Gastrocnemius medialis (tissue), 4 donors: ENCODE results near the gene TNRC6B. TPM values are rescaled to one million over a fixed set of nuclear protein-coding genes. Genes with fewer than 3 reads are reported as not detected.

Source experiments
- ATAC-seq, 2 donors: fragments of 150-250 bp; one replicate each; pipeline ENCODE4 v1.9.1; 2016
- DNase-seq, 2 donors: peaks; one replicate each; pipeline ENCODE4 v3.0.0-alpha.2; 2019
- H3K27ac ChIP-seq, 4 donors: fragments of 200-600 bp; sonication (generic); 1 replicate in 1 of 4; 2 replicates in 3 of 4; pipeline ENCODE4 v1.5.1; 2016 to 2018; ENCODE audit warnings: mild to moderate bottlenecking in 2 of 4, moderate library complexity in 1 of 4
- H3K27me3 ChIP-seq, 3 donors: fragments of 200-600 bp; sonication (generic) in 2 of 3; 1 replicate in 1 of 3; 2 replicates in 2 of 3; pipeline versions ENCODE4 v1.5.1 to v1.6.0; 2016 to 2019; ENCODE audit warnings: mild to moderate bottlenecking in 1 of 3, moderate library complexity in 1 of 3
- H3K36me3 ChIP-seq, 2 donors: fragments of 200-600 bp; sonication (generic) in 1 of 2; one replicate each; pipeline ENCODE4 v1.5.1; 2017 to 2018
- H3K4me1 ChIP-seq, 2 donors: fragments of 200-600 bp; sonication (generic) in 1 of 2; one replicate each; pipeline ENCODE4 v1.5.1; 2016 to 2017; ENCODE audit warnings: mild to moderate bottlenecking in 2 of 2
- H3K4me3 ChIP-seq, 4 donors: fragments of 200-600 bp; sonication (generic) in 3 of 4; 1 replicate in 1 of 4; 2 replicates in 3 of 4; pipeline ENCODE4 v1.5.1; 2016 to 2019; ENCODE audit warnings: mild to moderate bottlenecking in 2 of 4
- H3K9me3 ChIP-seq, 3 donors: fragments of 200-600 bp; sonication (generic) in 2 of 3; 1 replicate in 1 of 3; 2 replicates in 2 of 3; pipeline ENCODE4 v1.5.1; 2016 to 2019
- POLR2A ChIP-seq, 2 donors: fragments of 450-650 bp; IDR thresholded peaks; one replicate each; pipeline ENCODE4 v1.6.1; 2017; ENCODE audit warnings: antibody characterized with exemption in 2 of 2, mild to moderate bottlenecking in 2 of 2, moderate library complexity in 2 of 2
- in situ Hi-C, 4 donors: fragments of 200-750 bp; cut with MboI; loops; one replicate each; pipeline versions ENCODE4 v1.15.0 to v1.8.0; 2017; ENCODE audit warnings: low sequenced_read_pairs in 4 of 4
- intact Hi-C: fragments of 100-400 bp; cut with DNase I; formaldehyde crosslinking; loops from one replicate; pipeline ENCODE4 v1.15.1; 2023; ENCODE audit warnings: low total_unique reads
- total RNA-seq, 4 donors: library from RNA; depleted of rRNA; stranded (reverse); fragments of >200 nt; gene quantifications; one replicate each; pipeline versions ENCODE4 v1.1.0 to v1.2.3, GENCODE V29; 2016
- TF ChIP-seq, protein P1 (sequence below), 5 experiments: fragments of 450-650 bp in 3 of 5; fragments of 200-600 bp in 2 of 5; sonication (generic) in 2 of 5; IDR thresholded peaks in 4 of 5; conservative IDR thresholded peaks in 1 of 5; 1 replicate in 4 of 5; 2 replicates in 1 of 5; pipeline ENCODE4 v1.5.1; 2016 to 2019; ENCODE audit warnings: antibody characterized with exemption in 5 of 5, mild to moderate bottlenecking in 3 of 5, moderate library complexity in 3 of 5

TNRC6B gene
- total RNA-seq, 4 donors from 2014 or later, result 31.9 to 76.7 (median 57.0) TPM

DNA sequence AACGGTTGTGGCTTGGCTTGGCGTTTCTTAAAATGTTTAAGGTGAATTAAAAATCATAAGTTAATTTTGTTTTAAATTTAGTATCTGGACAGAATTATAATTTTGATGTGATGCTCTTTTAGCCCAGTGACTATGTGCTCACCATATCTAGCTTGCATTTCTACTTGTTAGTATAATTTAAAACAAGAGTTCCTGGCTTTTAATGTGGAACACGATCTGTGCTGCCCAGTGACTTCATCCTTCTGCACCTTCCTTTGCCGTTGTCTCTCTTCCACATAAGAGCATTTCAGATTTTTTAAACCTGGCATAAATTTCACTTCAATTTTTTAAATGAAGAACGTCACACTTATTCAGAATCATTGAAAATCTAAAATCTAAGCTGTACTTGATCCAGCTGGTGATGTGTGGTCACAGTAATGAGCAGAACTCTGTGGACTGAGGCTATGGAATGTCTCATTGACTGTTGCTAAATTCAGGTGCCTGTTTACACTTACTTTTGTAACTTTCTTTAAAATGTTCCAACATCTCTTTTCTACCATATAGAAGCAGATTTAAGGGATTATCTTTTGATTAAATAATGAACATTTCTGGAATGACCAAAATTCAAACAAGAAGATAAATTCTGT, 93.1 kb downstream of the TNRC6B start:
- Histone ChIP-seq H3K27me3 (no peaks in the 10 kb centered on the region), H3K4me1 (peaks cover 16 to 23% of the 10 kb centered on the region in 2 donors), H3K36me3 (peaks cover 0 to 25% of the 10 kb centered on the region in 2 donors), H3K9me3 (no peaks in the 10 kb centered on the region), H3K27ac (peak overlapping the region; percentile 63 to 87 (median 80)), H3K4me3 (no peak overlapping the region)
- DNase-seq (no peak), ATAC-seq (peak; percentile 56 to 70)
- TF ChIP-seq, protein P1, sequence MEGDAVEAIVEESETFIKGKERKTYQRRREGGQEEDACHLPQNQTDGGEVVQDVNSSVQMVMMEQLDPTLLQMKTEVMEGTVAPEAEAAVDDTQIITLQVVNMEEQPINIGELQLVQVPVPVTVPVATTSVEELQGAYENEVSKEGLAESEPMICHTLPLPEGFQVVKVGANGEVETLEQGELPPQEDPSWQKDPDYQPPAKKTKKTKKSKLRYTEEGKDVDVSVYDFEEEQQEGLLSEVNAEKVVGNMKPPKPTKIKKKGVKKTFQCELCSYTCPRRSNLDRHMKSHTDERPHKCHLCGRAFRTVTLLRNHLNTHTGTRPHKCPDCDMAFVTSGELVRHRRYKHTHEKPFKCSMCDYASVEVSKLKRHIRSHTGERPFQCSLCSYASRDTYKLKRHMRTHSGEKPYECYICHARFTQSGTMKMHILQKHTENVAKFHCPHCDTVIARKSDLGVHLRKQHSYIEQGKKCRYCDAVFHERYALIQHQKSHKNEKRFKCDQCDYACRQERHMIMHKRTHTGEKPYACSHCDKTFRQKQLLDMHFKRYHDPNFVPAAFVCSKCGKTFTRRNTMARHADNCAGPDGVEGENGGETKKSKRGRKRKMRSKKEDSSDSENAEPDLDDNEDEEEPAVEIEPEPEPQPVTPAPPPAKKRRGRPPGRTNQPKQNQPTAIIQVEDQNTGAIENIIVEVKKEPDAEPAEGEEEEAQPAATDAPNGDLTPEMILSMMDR (IDR thresholded peaks at IDR 0.05 in 4 of 5, conservative IDR thresholded peaks at IDR 0.05 in 1 of 5), result no peak
- TF ChIP-seq POLR2A (IDR thresholded peaks at IDR 0.05), result no peak
- intact Hi-C loops (loop anchor here (5.0 to 10.0 kb wide), 2 partner anchors 74 to 746 kb away; partner anchors contain the start of gene ATF4), in situ Hi-C loops (loop anchor here in 1 of 4 donors (10.0 kb wide), 1 partner anchor 96 kb away; the partner anchor contains the start of gene TNRC6B)

DNA sequence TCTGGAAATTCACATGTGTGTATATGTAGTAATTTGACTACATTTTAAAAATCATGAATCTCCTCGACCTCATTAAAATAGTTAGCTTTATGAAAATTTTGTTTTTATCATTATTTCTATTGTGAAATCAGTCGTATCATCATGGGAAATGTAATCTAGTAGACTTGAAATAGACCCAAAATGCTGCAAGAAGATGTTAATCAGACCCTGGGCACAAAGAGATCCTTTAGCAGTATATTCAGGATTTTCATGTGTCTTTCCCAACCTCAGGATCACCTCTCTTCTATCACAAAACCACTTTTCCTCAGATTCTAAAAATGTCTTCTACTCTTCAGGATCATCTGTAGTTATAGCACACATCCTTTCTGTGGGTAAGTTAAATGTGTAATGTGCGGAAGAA, 93.7 kb downstream of the TNRC6B start:
- Histone ChIP-seq H3K27me3 (no peaks in the 10 kb centered on the region), H3K27ac (peak overlapping the region; percentile 63 to 87 (median 80)), H3K36me3 (peaks cover 0 to 23% of the 10 kb centered on the region in 2 donors), H3K9me3 (no peaks in the 10 kb centered on the region), H3K4me1 (peaks cover 19 to 29% of the 10 kb centered on the region in 2 donors), H3K4me3 (no peak overlapping the region)
- no peak for DNase-seq
- no peak for ATAC-seq
- in situ Hi-C loops (loop anchor here in 1 of 4 donors (10.0 kb wide), 1 partner anchor 97 kb away; the partner anchor contains the start of gene TNRC6B), intact Hi-C loops (loop anchor here (5.0 to 10.0 kb wide), 2 partner anchors 74 to 747 kb away; partner anchors contain the start of gene ATF4)
- TF ChIP-seq, protein P1 (IDR thresholded peaks at IDR 0.05 in 4 of 5, conservative IDR thresholded peaks at IDR 0.05 in 1 of 5), result no peak
- no peak for TF ChIP-seq POLR2A (IDR thresholded peaks at IDR 0.05)

DNA sequence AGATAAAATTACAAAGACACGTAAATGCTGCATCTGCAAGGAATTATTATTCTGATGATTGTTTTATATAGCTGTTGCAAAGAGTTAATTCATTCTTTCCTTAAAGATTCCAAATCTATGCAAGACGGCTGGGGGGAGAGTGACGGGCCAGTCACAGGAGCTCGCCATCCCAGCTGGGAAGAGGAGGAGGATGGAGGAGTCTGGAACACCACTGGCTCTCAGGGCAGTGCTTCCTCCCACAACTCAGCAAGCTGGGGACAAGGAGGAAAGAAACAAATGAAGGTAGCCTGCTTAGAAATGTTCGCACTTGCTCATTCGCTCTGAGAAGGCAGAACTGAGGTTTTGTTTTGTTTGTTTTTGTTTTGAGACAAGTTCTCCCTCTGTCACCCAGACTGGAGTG, 95.6 kb downstream of the TNRC6B start:
- no peak overlapping the region for H3K4me3 ChIP-seq
- H3K9me3 ChIP-seq, result no peaks in the 10 kb centered on the region
- H3K27ac ChIP-seq, result peak overlapping the region; percentile 86 to 92 (median 88)
- H3K4me1 ChIP-seq, result peaks cover 25 to 39% of the 10 kb centered on the region in 2 donors
- in situ Hi-C loops (loop anchor here in 1 of 4 donors (10.0 kb wide), 1 partner anchor 99 kb away; the partner anchor contains the start of gene TNRC6B), intact Hi-C loops (loop anchor here (5.0 to 10.0 kb wide), 2 partner anchors 76 to 749 kb away; partner anchors contain the start of gene ATF4)
- DNase-seq (no peak), ATAC-seq (no peak)
- no peak for TF ChIP-seq POLR2A (IDR thresholded peaks at IDR 0.05)
- TF ChIP-seq, protein P1 (IDR thresholded peaks at IDR 0.05 in 4 of 5, conservative IDR thresholded peaks at IDR 0.05 in 1 of 5), result no peak
- no peaks in the 10 kb centered on the region for H3K27me3 ChIP-seq
- peaks cover 0 to 15% of the 10 kb centered on the region in 2 donors for H3K36me3 ChIP-seq

GRCh38 chr22:40276996-40277823, 99.5 kb downstream of the TNRC6B start:
- H3K36me3 ChIP-seq, result peaks cover 0 to 15% of the 10 kb centered on the region in 2 donors
- TF ChIP-seq, protein P1 (IDR thresholded peaks at IDR 0.05 in 4 of 5, conservative IDR thresholded peaks at IDR 0.05 in 1 of 5), result no peak
- peak; percentile 76 to 93 for TF ChIP-seq POLR2A (IDR thresholded peaks at IDR 0.05)
- in situ Hi-C loops, result loop anchor here in 2 of 4 donors (10.0 to 25.0 kb wide), 2 partner anchors 102 to 215 kb away; partner anchors contain the start of gene TNRC6B (in 1 of the 2)
- H3K9me3 ChIP-seq, result no peaks in the 10 kb centered on the region
- H3K4me1 ChIP-seq, result peaks cover 9 to 34% of the 10 kb centered on the region in 2 donors
- ATAC-seq (peak; percentile 96 to 97), DNase-seq (peak; percentile 78 to 88)
- intact Hi-C loops, result loop anchor here (2.0 to 10.0 kb wide), 7 partner anchors 70 to 752 kb away; partner anchors contain the start of genes ADSL and ATF4
- H3K4me3 ChIP-seq, result peak overlapping the region; percentile 43 to 57 (median 51)
- H3K27me3 ChIP-seq, result no peaks in the 10 kb centered on the region
- peak overlapping the region; percentile 86 to 92 (median 88) for H3K27ac ChIP-seq
